Heart right ventricle (tissue), 16 donors: ENCODE measurements around the gene LHFPL5. TPM values are rescaled to one million over a fixed set of nuclear protein-coding genes. Genes with fewer than 3 reads are reported as not detected.

Experiments
- ATAC-seq, 8 donors: fragments of 200-7000 bp; cut with Tn5 transposase; one replicate each; pipeline ENCODE4 v1.9.1; 2020; ENCODE audit warnings: mild to moderate bottlenecking in 8 of 8, moderate library complexity in 8 of 8, moderate number of reproducible peaks in 1 of 8
- DNase-seq, 2 donors: peaks; one replicate each; pipeline ENCODE4 v3.0.0-alpha.2; 2020
- H3K27ac ChIP-seq, 10 donors: fragments of 200-600 bp; sonication (generic) in 2 of 10; one replicate each; pipeline versions ENCODE4 v1.5.0 to v1.8.0; 2020 to 2022; ENCODE audit warnings: mild to moderate bottlenecking in 3 of 10
- H3K27me3 ChIP-seq, 7 donors: fragments of 200-600 bp; one replicate each; pipeline ENCODE4 v1.8.0; 2021 to 2022; ENCODE audit warnings: mild to moderate bottlenecking in 2 of 7
- H3K36me3 ChIP-seq, 9 donors: fragments of 200-600 bp; sonication (generic) in 1 of 9; one replicate each; pipeline versions ENCODE4 v1.5.0 to v1.8.0; 2020 to 2022; ENCODE audit warnings: mild to moderate bottlenecking in 2 of 9
- H3K4me1 ChIP-seq, 9 donors: fragments of 200-600 bp; sonication (generic) in 1 of 9; one replicate each; pipeline versions ENCODE4 v1.5.0 to v1.8.0; 2020 to 2022; ENCODE audit warnings: mild to moderate bottlenecking in 4 of 9
- H3K4me3 ChIP-seq, 10 donors: fragments of 200-600 bp; sonication (generic) in 2 of 10; one replicate each; pipeline versions ENCODE4 v1.5.0 to v1.8.0; 2020 to 2022; ENCODE audit warnings: mild to moderate bottlenecking in 7 of 10, moderate library complexity in 2 of 10
- H3K9me3 ChIP-seq, 11 donors: fragments of 200-600 bp in 10 of 11; sonication (generic) in 2 of 11; one replicate each; pipeline versions ENCODE4 v1.5.0 to v1.8.0; 2013 to 2022; ENCODE audit warnings: mild to moderate bottlenecking in 2 of 11, control low read depth in 1 of 11, moderate library complexity in 1 of 11
- WGBS, 2 donors: extraction: QIAGEN DNeasy Blood & Tissue Kit; methylation state at CpG; one replicate each; pipeline ENCODE4 v1.1.7; 2013; ENCODE audit warnings: inconsistent platforms in 1 of 2; 5-methylcytosine and 5-hydroxymethylcytosine counted together
- intact Hi-C, 10 donors: fragments of 100-400 bp; cut with DNase I; formaldehyde crosslinking; loops; one replicate each; pipeline versions ENCODE4 v1.11.1 to v1.14.2; 2022
- polyA plus RNA-seq, 2 donors: library from polyadenylated mRNA; stranded (reverse); fragments of 200-250 nt; gene quantifications; one replicate each; pipeline ENCODE4 v1.2.3, GENCODE V29; 2013
- total RNA-seq, 10 donors: library from RNA; stranded (reverse); fragmentation: NEBNext Ultra II Directional in 3 of 10; extraction: Animal tissue kit (Norgen Biotek cat#: 25700) in 3 of 10; gene quantifications; one replicate each; pipeline versions ENCODE4 v1.2.1 to v1.2.4, GENCODE V29; 2021 to 2023
- TF ChIP-seq, protein P1 (sequence below), 9 donors: fragments of 200-600 bp; sonication (generic) in 2 of 9; IDR thresholded peaks; one replicate each; pipeline versions ENCODE4 v1.5.0 to v1.8.0; 2021 to 2022; ENCODE audit warnings: antibody characterized with exemption in 9 of 9, mild to moderate bottlenecking in 5 of 9, moderate library complexity in 1 of 9
- donor health status: Arrhythmogenic right ventricular cardiomyopathy.
- donor health status: ischemic (EF 13 %, LVEDD 7.1; RV severe dilation, severe dysfunction).
- donor health status: healthy with polysubstance abuse.
- donor health status: DM: no; HTN: yes; CAD: no.
- donor health status: DM: no; HTN: no; CAD: no.
- donor health status: ischemic (EF 25% LVEDD 6.9; RV normal size, moderate dysfunction).
- donor health status: ischemic (EF 25% LVEDD 5.7; RV mildly dilated, moderate dysfunction).
- donor health status: healthy.
- donor health status: DM: yes; HTN: yes; CAD: no.
- donor health status: Ischemic cardiomyopathy.
- donor health status: ischemic (EF 35%, LVEDD 5.7; RV mildly dilated, moderate dysfunction).
- donor health status: nonischemic (EF 11% LVEDD 7.7; RV severe dilation, severe dysfunction).
- donor health status: DM: yes; HTN: yes; CAD: no.
- donor health status: PGD.
- donor health status: ischemic (EF 29% LVEDD 5.4; RV normal size, mild dysfunction).
- donor health status: nonischemic (EF 23%, LVEDD 6.1; RV moderate dilation, normal function).

Gene LHFPL5
- total and polyA plus RNA-seq, 12 donors: not detected

DNA sequence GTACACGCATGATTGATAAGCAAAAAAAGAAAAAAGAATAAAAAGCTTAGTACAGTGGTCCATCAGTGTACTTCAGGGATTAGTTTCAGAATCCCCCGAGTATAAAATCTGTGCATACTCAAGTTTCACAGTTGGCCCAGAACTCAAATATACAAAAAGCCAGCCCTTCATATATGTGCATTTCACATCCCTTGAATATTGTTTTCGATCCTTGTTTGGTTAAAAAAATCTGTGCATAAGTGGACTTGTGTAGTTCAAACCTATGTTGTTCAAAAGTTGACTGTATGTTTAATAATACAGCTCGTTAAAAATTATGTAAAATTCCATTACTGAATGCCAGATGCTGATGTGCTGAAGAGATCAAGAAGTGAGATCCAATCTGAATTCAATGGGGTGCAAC, 54.2 kb downstream of the LHFPL5 start:
- H3K27me3 ChIP-seq: no peaks in the 10 kb centered on the region
- no peaks in the 10 kb centered on the region for H3K9me3 ChIP-seq
- no peak for DNase-seq
- peaks cover 0 to 82% (median 23%) of the 10 kb centered on the region in 9 donors for H3K36me3 ChIP-seq
- no peaks in the 10 kb centered on the region for H3K4me1 ChIP-seq
- no peak overlapping the region for H3K27ac ChIP-seq
- no peak overlapping the region for H3K4me3 ChIP-seq
- TF ChIP-seq, protein P1, sequence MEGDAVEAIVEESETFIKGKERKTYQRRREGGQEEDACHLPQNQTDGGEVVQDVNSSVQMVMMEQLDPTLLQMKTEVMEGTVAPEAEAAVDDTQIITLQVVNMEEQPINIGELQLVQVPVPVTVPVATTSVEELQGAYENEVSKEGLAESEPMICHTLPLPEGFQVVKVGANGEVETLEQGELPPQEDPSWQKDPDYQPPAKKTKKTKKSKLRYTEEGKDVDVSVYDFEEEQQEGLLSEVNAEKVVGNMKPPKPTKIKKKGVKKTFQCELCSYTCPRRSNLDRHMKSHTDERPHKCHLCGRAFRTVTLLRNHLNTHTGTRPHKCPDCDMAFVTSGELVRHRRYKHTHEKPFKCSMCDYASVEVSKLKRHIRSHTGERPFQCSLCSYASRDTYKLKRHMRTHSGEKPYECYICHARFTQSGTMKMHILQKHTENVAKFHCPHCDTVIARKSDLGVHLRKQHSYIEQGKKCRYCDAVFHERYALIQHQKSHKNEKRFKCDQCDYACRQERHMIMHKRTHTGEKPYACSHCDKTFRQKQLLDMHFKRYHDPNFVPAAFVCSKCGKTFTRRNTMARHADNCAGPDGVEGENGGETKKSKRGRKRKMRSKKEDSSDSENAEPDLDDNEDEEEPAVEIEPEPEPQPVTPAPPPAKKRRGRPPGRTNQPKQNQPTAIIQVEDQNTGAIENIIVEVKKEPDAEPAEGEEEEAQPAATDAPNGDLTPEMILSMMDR (IDR thresholded peaks at IDR 0.05): no peak
- intact Hi-C loops: no loop called here
- WGBS, 2 donors: 87 to 91% methylated on average over 4 of the region's 4 CpGs
- no peak for ATAC-seq

Other genes starting within 250 kb of the LHFPL5 start
- 100 to 1,000 TPM in 3 of 10 donors, 10 to 100 TPM in 7; 20.3 to 151 (median 45.3) TPM for gene FKBP5, start 116.4 kb upstream of the LHFPL5 start, total RNA-seq
- gene FKBP5, start 116.4 kb upstream of the LHFPL5 start, polyA plus RNA-seq: 100 to 1,000 TPM in 1 of 2 donors, 10 to 100 TPM in 1; 40.5 to 199 TPM
- under 1 TPM in 4 of 10 donors, not detected in 6; 0.20 to 0.37 (median 0.24) TPM for gene ARMC12, start 68.3 kb upstream of the LHFPL5 start, total RNA-seq
- gene ARMC12, start 68.3 kb upstream of the LHFPL5 start, polyA plus RNA-seq: under 1 TPM; 0.16 to 0.95 TPM
- gene CLPSL2, start 28.8 kb upstream of the LHFPL5 start, total RNA-seq: not detected
- not detected for gene CLPSL2, start 28.8 kb upstream of the LHFPL5 start, polyA plus RNA-seq
- gene CLPSL1, start 24.3 kb upstream of the LHFPL5 start, total RNA-seq: not detected
- gene CLPSL1, start 24.3 kb upstream of the LHFPL5 start, polyA plus RNA-seq: not detected
- gene CLPS, start 8.0 kb upstream of the LHFPL5 start, total RNA-seq: 1 to 10 TPM in 7 of 10 donors, not detected in 3; 1.9 to 4.2 (median 3.3) TPM
- under 1 TPM in 1 of 2 donors, not detected in 1; 0.81 TPM for gene CLPS, start 8.0 kb upstream of the LHFPL5 start, polyA plus RNA-seq
- 10 to 100 TPM; 13.8 to 25.6 (median 17.8) TPM for gene SRPK1, start 115.7 kb downstream of the LHFPL5 start, total RNA-seq
- gene SRPK1, start 115.7 kb downstream of the LHFPL5 start, polyA plus RNA-seq: 1 to 10 TPM; 6.0 to 6.6 TPM
- under 1 TPM in 5 of 10 donors, not detected in 5; 0.07 to 0.11 (median 0.10) TPM for gene SLC26A8, start 219.3 kb downstream of the LHFPL5 start, total RNA-seq
- under 1 TPM in 1 of 2 donors, not detected in 1; 0.03 TPM for gene SLC26A8, start 219.3 kb downstream of the LHFPL5 start, polyA plus RNA-seq
- 10 to 100 TPM; 25.0 to 38.1 (median 29.4) TPM for gene MAPK14, start 222.5 kb downstream of the LHFPL5 start, total RNA-seq
- gene MAPK14, start 222.5 kb downstream of the LHFPL5 start, polyA plus RNA-seq: 10 to 100 TPM in 1 of 2 donors, 1 to 10 TPM in 1; 9.2 to 18.2 TPM